Thoracic aorta (tissue), 2 donors: ENCODE results near the gene ZBTB38. TPM values are rescaled to one million over a fixed set of nuclear protein-coding genes. Genes with fewer than 3 reads are reported as not detected.

Experiments used
- ATAC-seq: fragments of 150-250 bp; one replicate; pipeline ENCODE4 v1.8.0; 2017; ENCODE audit warnings: low read depth; ENCODE audit not compliant: insufficient number of reproducible peaks, low FRiP score
- DNase-seq: peaks from one replicate; pipeline ENCODE4 v3.0.0-alpha.2; 2020; ENCODE audit warnings: low spot score
- H3K27ac ChIP-seq, 2 donors: fragments of 200-600 bp; sonication (generic); 1 replicate in 1 of 2; 2 replicates in 1 of 2; pipeline ENCODE4 v1.5.1; 2016; ENCODE audit warnings: mild to moderate bottlenecking in 2 of 2, moderate library complexity in 2 of 2
- H3K27me3 ChIP-seq: fragments of 200-600 bp; sonication (generic); replicated peaks from 2 replicates; pipeline ENCODE4 v1.6.0; 2016; ENCODE audit warnings: mild to moderate bottlenecking; ENCODE audit not compliant: insufficient read depth
- H3K36me3 ChIP-seq: fragments of 200-600 bp; sonication (generic); one replicate; pipeline ENCODE4 v1.5.1; 2016
- H3K4me1 ChIP-seq, 2 donors: fragments of 200-600 bp; sonication (generic); 1 replicate in 1 of 2; 2 replicates in 1 of 2; pipeline versions ENCODE4 v1.5.1 to v1.6.0; 2016; ENCODE audit warnings: low read depth in 2 of 2, mild to moderate bottlenecking in 1 of 2; ENCODE audit not compliant: control insufficient read depth in 1 of 2
- H3K4me3 ChIP-seq: fragments of 200-600 bp; sonication (generic); 2 replicates; pipeline ENCODE4 v1.5.1; 2016; ENCODE audit warnings: mild to moderate bottlenecking
- H3K9me3 ChIP-seq: fragments of 200-600 bp; sonication (generic); 2 replicates; pipeline ENCODE4 v1.5.1; 2016
- CTCF ChIP-seq: fragments of 200-600 bp; sonication (generic); IDR thresholded peaks from one replicate; pipeline ENCODE4 v1.5.1; 2019; ENCODE audit warnings: antibody characterized with exemption
- total RNA-seq, 2 donors: library from RNA; depleted of rRNA; stranded (reverse); fragments of >200 nt; gene quantifications; one replicate each; pipeline versions ENCODE4 v1.1.0 to v1.2.3, GENCODE V29; 2016

Gene ZBTB38
- total RNA-seq, 2 donors from 2014 or later: 169 to 215 TPM

GRCh38 chr3:141341536-141341935 lies 26.8 kb upstream of the ZBTB38 start:
- H3K27me3 ChIP-seq: no peaks in the 10 kb centered on the region
- no peak for TF ChIP-seq CTCF
- H3K4me3 ChIP-seq: no peak overlapping the region
- ATAC-seq: no peak
- no peaks in the 10 kb centered on the region for H3K36me3 ChIP-seq
- no peak overlapping the region for H3K27ac ChIP-seq
- H3K9me3 ChIP-seq: no peaks in the 10 kb centered on the region
- no peaks in the 10 kb centered on the region for H3K4me1 ChIP-seq
- no peak for DNase-seq

- Histone ChIP-seq H3K9me3 (no peaks in the 10 kb centered on the region), H3K4me3 (no peak overlapping the region), H3K27me3 (no peaks in the 10 kb centered on the region), H3K27ac (no peak overlapping the region), H3K4me1 (no peaks in the 10 kb centered on the region), H3K36me3 (no peaks in the 10 kb centered on the region)
- ATAC-seq (no peak), DNase-seq (no peak)
- TF ChIP-seq CTCF: no peak
Measured at GRCh38 chr3:141342386-141342785, 25.9 kb upstream of the ZBTB38 start.

- ATAC-seq: no peak
- no peak for TF ChIP-seq CTCF
- H3K27me3 ChIP-seq: no peaks in the 10 kb centered on the region
Measured at GRCh38 chr3:141343077-141343476, 25.2 kb upstream of the ZBTB38 start.

GRCh38 chr3:141343865-141344271 lies 24.4 kb upstream of the ZBTB38 start:
- no peak for TF ChIP-seq CTCF

More at GRCh38 chr3:141343077-141343476, 25.2 kb upstream of the ZBTB38 start:
- Histone ChIP-seq H3K27ac (no peak overlapping the region), H3K4me1 (no peaks in the 10 kb centered on the region), H3K4me3 (no peak overlapping the region), H3K36me3 (no peaks in the 10 kb centered on the region), H3K9me3 (no peaks in the 10 kb centered on the region)
- no peak for DNase-seq

GRCh38 chr3:141345528-141345927 lies 22.8 kb upstream of the ZBTB38 start:
- Histone ChIP-seq H3K4me1 (no peaks in the 10 kb centered on the region), H3K36me3 (no peaks in the 10 kb centered on the region), H3K4me3 (no peak overlapping the region), H3K9me3 (no peaks in the 10 kb centered on the region), H3K27me3 (no peaks in the 10 kb centered on the region), H3K27ac (no peak overlapping the region)
- ATAC-seq: no peak
- no peak for TF ChIP-seq CTCF
- no peak for DNase-seq

More at GRCh38 chr3:141343865-141344271, 24.4 kb upstream of the ZBTB38 start:
- no peaks in the 10 kb centered on the region for H3K27me3 ChIP-seq
- no peaks in the 10 kb centered on the region for H3K9me3 ChIP-seq
- no peak for ATAC-seq
- H3K4me3 ChIP-seq: no peak overlapping the region
- H3K27ac ChIP-seq: no peak overlapping the region
- no peak for DNase-seq
- no peaks in the 10 kb centered on the region for H3K4me1 ChIP-seq
- no peaks in the 10 kb centered on the region for H3K36me3 ChIP-seq
